HG03439 (cell line): ENCODE results near the gene CRISP3.

Experiments used
- ATAC-seq: cut with Tn5 transposase; IDR thresholded peaks from one replicate; pipeline ENCODE4 v1.9.1; 2021; ENCODE audit warnings: mild to moderate bottlenecking, moderate library complexity; ENCODE audit not compliant: unreplicated experiment

The CRISP3 gene

GRCh38 chr6:49692534-49692933, 51.7 kb downstream of the CRISP3 start:
- ATAC-seq: no peak
